ENCODE data around the gene RAB35. TPM values are rescaled to one million over a fixed set of nuclear protein-coding genes. Genes with fewer than 3 reads are reported as not detected.

Gene RAB35
- total and polyA plus RNA-seq, 2 donors (not counting 1 experiment from before 2014, with no cell fraction given): 20.4 to 52.9 TPM

- no peaks in the 10 kb centered on the region for H3K27me3 ChIP-seq (replicated peaks in 1 of 4; ENCODE audit: control extremely low read depth in 1 of 4, control insufficient read depth in 3 of 4, insufficient read depth in 4 of 4, low read length in 3 of 4)
- H3K27me3 Mint-ChIP-seq: no peaks in the 10 kb centered on the region
- no peak overlapping the region for H2AFZ ChIP-seq (ENCODE audit: insufficient read depth, low read depth, low read length, poor library complexity, severe bottlenecking)
- no peak overlapping the region for H3K4me3 ChIP-seq (ENCODE audit: control extremely low read depth in 1 of 5, extremely low read depth in 1 of 5, insufficient read depth in 1 of 5, low read depth in 2 of 5, low read length in 4 of 5)
- H3K79me2 ChIP-seq (ENCODE audit: control insufficient read depth, insufficient read depth, low read length): peaks cover 94% of the 10 kb centered on the region
- CTCF ChIA-PET: no interaction called here
- 96% methylated on average over 13 of the region's 13 CpGs for WGBS (ENCODE audit: insufficient coverage)
- H3K27ac ChIP-seq (ENCODE audit: low read length in 2 of 2): no peak overlapping the region
- no peak overlapping the region for H3K9ac ChIP-seq (ENCODE audit: low read length)
- H3K4me2 ChIP-seq (replicated peaks; ENCODE audit: low read depth, low read length, poor library complexity, severe bottlenecking): no peak overlapping the region
- peaks cover 0 to 83% of the 10 kb centered on the region in 2 experiments for H3K36me3 ChIP-seq (replicated peaks in 1 of 2; ENCODE audit: control extremely low read depth in 1 of 2, control insufficient read depth in 1 of 2, extremely low read depth in 1 of 2, insufficient read depth in 2 of 2, low read length in 1 of 2)
- H3K9me3 Mint-ChIP-seq (ENCODE audit: insufficient read depth): no peaks in the 10 kb centered on the region
- H3K4me1 Mint-ChIP-seq: peaks cover 11% of the 10 kb centered on the region
- H3K4me3 Mint-ChIP-seq: no peak overlapping the region
- no peak for TF ChIP-seq CTCF (IDR thresholded peaks at IDR 0.05)
- no peak for TF ChIP-seq EZH2 (IDR thresholded peaks at IDR 0.05; ENCODE audit: borderline replicate concordance, insufficient read depth, low read depth, low read length, poor library complexity, severe bottlenecking)
- H4K20me1 ChIP-seq (ENCODE audit: control insufficient read depth, insufficient read depth, low read length, poor library complexity, severe bottlenecking): peaks cover 100% of the 10 kb centered on the region
- intact Hi-C loops (cut with micrococcal nuclease): no loop called here
- no peak overlapping the region for H3K27ac Mint-ChIP-seq
- no peaks in the 10 kb centered on the region for H3K9me3 ChIP-seq (ENCODE audit: control extremely low read depth in 1 of 3, control insufficient read depth in 2 of 3, insufficient read depth in 1 of 3, low read length in 2 of 3)
- ATAC-seq (ENCODE audit: low read depth) (no peak), DNase-seq (no peak)
- POLR2A ChIA-PET: no interaction called here
- H3K4me1 ChIP-seq (ENCODE audit: control insufficient read depth in 2 of 2, insufficient read depth in 2 of 2, low read length in 2 of 2): peaks cover 0 to under 1% of the 10 kb centered on the region in 2 donors
These were observed 13.2 kb downstream of the RAB35 start for GRCh38 chr12:120103371-120103770.

- ATAC-seq (ENCODE audit: low read depth): no peak
- intact Hi-C loops (cut with micrococcal nuclease): no loop called here
- no peak for DNase-seq
- Mint-ChIP-seq H3K4me3 (no peak overlapping the region), H3K27me3 (no peaks in the 10 kb centered on the region), H3K9me3 (ENCODE audit: insufficient read depth) (no peaks in the 10 kb centered on the region), H3K27ac (no peak overlapping the region), H3K4me1 (peaks cover 10% of the 10 kb centered on the region)
- no peaks in the 10 kb centered on the region for H3K9me3 ChIP-seq (ENCODE audit: control extremely low read depth in 1 of 3, control insufficient read depth in 2 of 3, insufficient read depth in 1 of 3, low read length in 2 of 3)
- H3K27ac ChIP-seq (ENCODE audit: low read length in 2 of 2): no peak overlapping the region
- no peak overlapping the region for H2AFZ ChIP-seq (ENCODE audit: insufficient read depth, low read depth, low read length, poor library complexity, severe bottlenecking)
- no peak overlapping the region for H3K4me2 ChIP-seq (replicated peaks; ENCODE audit: low read depth, low read length, poor library complexity, severe bottlenecking)
- H3K79me2 ChIP-seq (ENCODE audit: control insufficient read depth, insufficient read depth, low read length): peaks cover 90% of the 10 kb centered on the region
- no peak overlapping the region for H3K9ac ChIP-seq (ENCODE audit: low read length)
- POLR2A ChIA-PET: no interaction called here
- TF ChIP-seq CTCF (IDR thresholded peaks at IDR 0.05) (no peak), EZH2 (IDR thresholded peaks at IDR 0.05; ENCODE audit: borderline replicate concordance, insufficient read depth, low read depth, low read length, poor library complexity, severe bottlenecking) (no peak)
- WGBS (ENCODE audit: insufficient coverage): 95% methylated on average over 11 of the region's 11 CpGs
- H4K20me1 ChIP-seq (ENCODE audit: control insufficient read depth, insufficient read depth, low read length, poor library complexity, severe bottlenecking): peaks cover 100% of the 10 kb centered on the region
- CTCF ChIA-PET: interaction anchor here (1.0 kb wide), 1 partner anchor 16 kb away, joined by 3 read pairs; no protein-coding TSS in a partner anchor
- H3K4me3 ChIP-seq (ENCODE audit: control extremely low read depth in 1 of 5, extremely low read depth in 1 of 5, insufficient read depth in 1 of 5, low read depth in 2 of 5, low read length in 4 of 5): no peak overlapping the region
- H3K36me3 ChIP-seq (replicated peaks in 1 of 2; ENCODE audit: control extremely low read depth in 1 of 2, control insufficient read depth in 1 of 2, extremely low read depth in 1 of 2, insufficient read depth in 2 of 2, low read length in 1 of 2): peaks cover 0 to 83% of the 10 kb centered on the region in 2 experiments
- no peaks in the 10 kb centered on the region for H3K4me1 ChIP-seq (ENCODE audit: control insufficient read depth in 2 of 2, insufficient read depth in 2 of 2, low read length in 2 of 2)
- H3K27me3 ChIP-seq (replicated peaks in 1 of 4; ENCODE audit: control extremely low read depth in 1 of 4, control insufficient read depth in 3 of 4, insufficient read depth in 4 of 4, low read length in 3 of 4): no peaks in the 10 kb centered on the region
These were observed 13.6 kb downstream of the RAB35 start for GRCh38 chr12:120103044-120103338.
